SK-N-SH treated with all-trans-retinoic acid at 6 μM for 48 hours (cell line): ENCODE results near the gene CRYBA2.

ENCODE experiments used
- ATAC-seq: fragments of 200-7000 bp; cut with Tn5 transposase; 3 replicates; pipeline ENCODE4 v1.9.1; 2020; ENCODE audit warnings: mild to moderate bottlenecking, moderate library complexity
- ARNTL ChIP-seq: fragments of 450-650 bp; formaldehyde crosslinking; IDR thresholded peaks from 2 replicates; pipeline ENCODE4 v1.5.0; 2020; ENCODE audit warnings: low read depth, mild to moderate bottlenecking, moderate library complexity, borderline replicate concordance
- BACH2 ChIP-seq: fragments of 250-450 bp; sonication (Bioruptor Pico); IDR thresholded peaks from 2 replicates; pipeline ENCODE4 v1.9.0; 2021; ENCODE audit warnings: mild to moderate bottlenecking, borderline replicate concordance
- CREB5 ChIP-seq: fragments of 250-450 bp; sonication (Bioruptor Pico); IDR thresholded peaks from 2 replicates; pipeline ENCODE4 v1.5.1; 2020; ENCODE audit warnings: low read depth, mild to moderate bottlenecking, moderate library complexity
- CSDC2 ChIP-seq: fragments of 250-450 bp; sonication (Bioruptor Pico); IDR thresholded peaks from 2 replicates; pipeline ENCODE4 v1.5.0; 2020; ENCODE audit warnings: mild to moderate bottlenecking, moderate library complexity
- GLIS3 ChIP-seq: fragments of 250-450 bp; sonication (Bioruptor Pico); IDR thresholded peaks from 2 replicates; pipeline ENCODE4 v1.5.0; 2020; ENCODE audit warnings: mild to moderate bottlenecking, moderate library complexity
- ISL1 ChIP-seq: fragments of 250-450 bp; sonication (Bioruptor Pico); IDR thresholded peaks from 2 replicates; pipeline ENCODE4 v2.1.2; 2022; ENCODE audit warnings: mild to moderate bottlenecking, moderate library complexity
- OSR1 ChIP-seq: fragments of 250-450 bp; sonication (Bioruptor Pico); IDR thresholded peaks from 2 replicates; pipeline ENCODE4 v1.8.0; 2022; ENCODE audit warnings: moderate library complexity, mild to moderate bottlenecking, inconsistent platforms
- PATZ1 ChIP-seq: fragments of 250-450 bp; sonication (Bioruptor Pico); IDR thresholded peaks from 2 replicates; pipeline ENCODE4 v1.8.0; 2020; ENCODE audit warnings: mild to moderate bottlenecking, moderate library complexity, borderline replicate concordance
- POU6F1 ChIP-seq: fragments of 250-450 bp; sonication (Bioruptor Pico); IDR thresholded peaks from 2 replicates; pipeline ENCODE4 v1.8.0; 2021; ENCODE audit warnings: low read depth, mild to moderate bottlenecking, moderate library complexity, borderline replicate concordance
- PPARA ChIP-seq: fragments of 250-450 bp; sonication (Bioruptor Pico); IDR thresholded peaks from 2 replicates; pipeline ENCODE4 v1.5.0; 2020; ENCODE audit warnings: mild to moderate bottlenecking, borderline replicate concordance
- RARB ChIP-seq: fragments of 250-450 bp; sonication (Bioruptor Pico); IDR thresholded peaks from 2 replicates; pipeline ENCODE4 v1.8.0; 2021; ENCODE audit warnings: mild to moderate bottlenecking, moderate library complexity
- TCF4 ChIP-seq: fragments of 250-450 bp; sonication (Bioruptor Pico); IDR thresholded peaks from 2 replicates; pipeline ENCODE4 v1.8.0; 2021; ENCODE audit warnings: mild to moderate bottlenecking, moderate library complexity, borderline replicate concordance
- TOX ChIP-seq: fragments of 250-450 bp; sonication (Bioruptor Pico); IDR thresholded peaks from 2 replicates; pipeline ENCODE4 v1.8.0; 2021; ENCODE audit warnings: mild to moderate bottlenecking, moderate library complexity, borderline replicate concordance
- TSHZ2 ChIP-seq: fragments of 250-450 bp; sonication (Bioruptor Pico); IDR thresholded peaks from 2 replicates; pipeline ENCODE4 v1.5.0; 2020; ENCODE audit warnings: mild to moderate bottlenecking, moderate library complexity
- ZC3H10 ChIP-seq: fragments of 250-450 bp; sonication (Bioruptor Pico); IDR thresholded peaks from 2 replicates; pipeline ENCODE4 v1.5.1; 2021; ENCODE audit warnings: mild to moderate bottlenecking, moderate library complexity
- ZFP3 ChIP-seq: fragments of 250-450 bp; sonication (Bioruptor Pico); IDR thresholded peaks from 2 replicates; pipeline ENCODE4 v1.5.0; 2020; ENCODE audit warnings: mild to moderate bottlenecking, moderate library complexity
- ZFP30 ChIP-seq: fragments of 450-650 bp; formaldehyde crosslinking; IDR thresholded peaks from 2 replicates; pipeline ENCODE4 v1.5.0; 2022; ENCODE audit warnings: mild to moderate bottlenecking, moderate library complexity
- ZNF565 ChIP-seq: fragments of 450-650 bp; formaldehyde crosslinking; conservative IDR thresholded peaks from 2 replicates; pipeline ENCODE4 v1.5.0; 2020; ENCODE audit warnings: low read depth, mild to moderate bottlenecking, moderate library complexity
- ZNF70 ChIP-seq: fragments of 450-650 bp; formaldehyde crosslinking; IDR thresholded peaks from 2 replicates; pipeline ENCODE4 v1.5.0; 2020; ENCODE audit warnings: mild to moderate bottlenecking, moderate library complexity
- ZNF8 ChIP-seq: fragments of 450-650 bp; formaldehyde crosslinking; IDR thresholded peaks from 2 replicates; pipeline ENCODE4 v1.5.0; 2020; ENCODE audit warnings: mild to moderate bottlenecking, moderate library complexity

Gene CRYBA2

GRCh38 chr2:218981881-218982585 lies 11.2 kb downstream of the CRYBA2 start:
- no peak for TF ChIP-seq GLIS3 (CRISPR knock-in tag)
- TF ChIP-seq PATZ1 (CRISPR knock-in tag): no peak
- TF ChIP-seq ZFP3: no peak
- no peak for TF ChIP-seq CSDC2 (CRISPR knock-in tag)
- TF ChIP-seq ZNF70 (CRISPR knock-in tag): no peak
- TF ChIP-seq OSR1: no peak
- no peak for TF ChIP-seq PPARA (CRISPR knock-in tag)
- TF ChIP-seq BACH2 (CRISPR knock-in tag): no peak
- TF ChIP-seq TSHZ2 (CRISPR knock-in tag): no peak
- TF ChIP-seq ZNF8 (CRISPR knock-in tag): no peak
- TF ChIP-seq ZFP30: no peak
- no peak for TF ChIP-seq RARB
- TF ChIP-seq TOX (CRISPR knock-in tag): no peak
- no peak for TF ChIP-seq ISL1 (CRISPR knock-in tag)
- no peak for TF ChIP-seq ZC3H10
- no peak for ATAC-seq

GRCh38 chr2:218981390-218981880 lies 11.8 kb downstream of the CRYBA2 start:
- TF ChIP-seq ISL1 (CRISPR knock-in tag): no peak
- no peak for TF ChIP-seq ZFP3
- TF ChIP-seq GLIS3 (CRISPR knock-in tag): no peak
- TF ChIP-seq TOX (CRISPR knock-in tag): no peak
- TF ChIP-seq TSHZ2 (CRISPR knock-in tag): no peak
- no peak for TF ChIP-seq BACH2 (CRISPR knock-in tag)
- TF ChIP-seq TCF4 (CRISPR knock-in tag): no peak
- TF ChIP-seq ZNF565: no peak
- TF ChIP-seq ZNF70 (CRISPR knock-in tag): no peak
- no peak for TF ChIP-seq ZNF8 (CRISPR knock-in tag)
- TF ChIP-seq CREB5 (CRISPR knock-in tag): no peak
- no peak for TF ChIP-seq PPARA (CRISPR knock-in tag)
- TF ChIP-seq PATZ1 (CRISPR knock-in tag): no peak
- TF ChIP-seq POU6F1 (CRISPR knock-in tag): no peak
- no peak for TF ChIP-seq ARNTL (CRISPR knock-in tag)
- TF ChIP-seq ZFP30: no peak
- ATAC-seq: no peak
